Occipital lobe (tissue), 2 donors: Measurements from ENCODE around the gene PARVB. TPM values are rescaled to one million over a fixed set of nuclear protein-coding genes. Genes with fewer than 3 reads are reported as not detected.

Experiments used
- DNase-seq: peaks from one replicate; lab custom pipeline; 2025; lab: John Stamatoyannopoulos, UW
- total RNA-seq: library from RNA; depleted of rRNA; stranded (reverse); fragments of >200 nt; gene quantifications from one replicate; pipeline ENCODE4 v1.2.3, GENCODE V29; 2014

The PARVB gene
- total RNA-seq, 1 donor from 2014 or later = 5.1 TPM

DNA sequence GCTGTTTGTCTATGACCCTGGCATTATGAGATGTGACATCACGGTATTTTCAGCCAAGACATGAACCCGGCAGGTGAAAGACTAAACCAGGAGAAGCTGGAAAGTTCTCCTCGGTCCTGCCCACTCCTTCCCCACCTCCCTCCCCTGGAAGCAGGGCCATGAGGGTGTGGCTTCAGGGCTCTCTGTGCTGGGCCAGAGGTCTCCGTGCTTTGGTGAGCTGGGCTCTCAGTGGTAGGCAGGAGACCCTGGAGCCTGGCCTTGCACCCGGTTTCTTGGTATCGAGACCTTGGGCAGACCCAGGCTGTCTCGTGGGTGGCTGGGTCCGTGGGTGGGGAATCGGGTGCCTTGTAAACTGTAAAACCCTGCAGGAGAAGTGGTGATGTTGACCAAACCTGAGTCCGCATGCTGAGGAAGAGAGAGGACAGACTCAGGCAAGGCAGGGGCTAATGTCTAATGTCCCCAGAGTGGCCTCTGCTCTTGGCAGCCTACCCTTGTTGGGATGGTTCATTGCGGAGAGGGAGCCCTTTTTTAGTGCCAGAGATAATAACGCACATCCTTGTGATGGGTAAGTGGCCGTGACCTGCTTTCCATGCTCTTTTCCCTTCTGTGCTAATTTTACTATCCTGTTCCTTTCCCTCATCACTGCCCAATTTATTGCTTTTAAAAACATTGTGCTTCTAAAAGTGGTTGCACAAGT, 108.0 kb downstream of the PARVB start:
- DNase-seq = no peak

DNA sequence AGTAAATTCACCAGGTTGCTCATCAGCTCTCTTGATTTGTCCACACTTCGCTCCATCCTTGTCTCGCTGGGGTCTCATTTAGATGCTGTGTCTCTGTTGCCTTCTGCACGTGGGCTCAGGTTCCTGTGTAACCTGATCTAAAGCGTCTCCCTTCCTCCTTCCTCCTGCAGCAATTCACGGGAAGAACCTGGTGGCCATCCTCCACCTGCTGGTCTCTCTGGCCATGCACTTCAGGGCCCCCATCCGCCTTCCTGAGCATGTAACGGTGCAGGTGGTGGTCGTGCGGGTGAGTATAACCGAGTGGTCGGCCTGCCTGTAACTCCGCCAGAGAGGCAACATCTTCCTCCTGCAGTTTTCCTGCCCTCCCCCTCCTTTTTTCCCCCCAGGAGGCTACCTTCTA, 108.6 kb downstream of the PARVB start:
- DNase-seq = no peak

DNA sequence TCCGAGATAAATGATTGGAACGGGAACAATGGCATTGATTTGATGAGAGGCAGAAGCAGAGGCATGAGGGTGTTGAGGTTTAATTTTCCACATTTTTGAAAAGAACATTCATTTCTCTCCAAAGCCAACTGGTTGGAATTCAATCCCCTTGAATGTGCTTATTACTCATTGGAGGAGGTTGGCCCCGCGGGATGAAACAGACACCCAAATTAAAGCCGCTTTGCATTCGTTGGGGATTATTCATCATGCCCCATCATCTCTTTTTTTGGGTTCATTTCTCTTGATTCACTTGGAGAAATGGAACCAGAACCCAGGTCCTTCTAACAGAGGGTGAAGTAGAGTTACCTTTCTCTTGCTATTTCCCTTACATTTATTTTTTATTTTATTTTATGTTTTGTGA, 109.1 kb downstream of the PARVB start:
- DNase-seq = no peak

DNA sequence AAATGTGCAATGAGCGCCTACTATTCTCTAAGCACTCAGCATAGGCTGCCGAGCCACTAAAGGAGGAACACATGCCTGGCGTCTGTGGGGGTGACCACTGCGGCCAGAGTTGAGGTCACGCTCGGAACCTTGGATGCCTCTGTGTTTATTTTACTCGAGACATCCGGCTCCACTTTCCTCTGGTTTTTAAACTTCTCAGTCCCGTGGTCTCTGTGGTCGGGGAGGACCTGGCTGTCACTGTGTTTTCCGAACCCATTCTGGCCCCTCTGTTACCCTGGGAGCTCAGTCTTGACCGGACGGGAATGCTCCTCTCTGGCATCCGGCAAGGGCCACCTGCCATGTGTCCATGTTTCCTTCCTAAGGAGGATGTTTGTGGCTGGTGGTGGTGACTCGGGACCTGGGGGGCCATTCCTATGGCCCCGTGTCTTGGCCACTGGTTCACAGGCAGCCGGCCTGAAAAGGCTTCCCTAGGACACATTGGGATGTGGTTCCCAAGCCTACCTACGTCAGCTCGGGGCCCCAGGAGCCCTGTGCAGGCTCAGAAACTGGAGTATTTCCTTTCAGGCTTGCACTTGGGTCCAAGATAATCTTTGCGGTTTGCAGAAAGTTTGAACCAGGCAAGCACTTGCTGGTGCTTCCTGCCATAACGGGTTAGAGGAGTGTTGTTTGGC, 109.9 kb downstream of the PARVB start:
- DNase-seq = no peak

DNA sequence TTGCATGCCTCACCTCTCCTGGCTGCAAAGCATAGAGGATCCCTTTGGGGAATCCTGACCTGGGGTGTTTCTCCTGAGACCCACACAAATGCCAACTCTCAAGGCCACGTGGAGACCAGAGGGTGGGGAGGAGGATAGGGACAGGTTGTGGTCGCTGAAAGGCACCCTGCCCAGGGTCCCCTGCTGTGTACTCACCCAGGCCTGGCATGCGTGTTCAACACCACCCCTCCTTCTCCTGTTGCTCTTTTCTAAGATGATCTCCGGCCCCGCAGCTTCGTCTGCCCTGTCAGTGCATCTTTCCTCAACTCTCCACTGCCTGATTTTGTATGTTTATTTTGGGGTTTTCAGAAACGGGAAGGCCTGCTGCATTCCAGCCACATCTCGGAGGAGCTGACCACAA, 112.0 kb downstream of the PARVB start:
- DNase-seq = no peak

DNA sequence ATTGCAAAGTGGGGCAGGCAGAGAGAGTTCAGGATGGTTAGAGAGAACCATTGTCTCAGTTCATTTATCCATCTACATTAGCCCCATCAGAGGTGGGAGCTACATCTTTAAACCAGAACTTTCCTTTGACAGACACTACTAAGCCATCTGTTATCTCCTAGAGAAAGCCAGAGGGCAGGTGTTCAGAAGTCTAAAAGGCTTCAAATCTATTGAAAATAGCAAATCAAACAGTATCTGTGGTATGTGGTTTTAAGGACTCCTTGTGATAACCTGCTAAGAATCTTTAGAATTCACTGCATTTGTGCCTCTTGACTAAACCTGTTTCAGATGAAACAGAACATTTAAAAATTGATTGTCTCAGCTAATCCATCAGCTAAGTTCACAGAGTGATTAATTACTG, 112.7 kb downstream of the PARVB start:
- DNase-seq = no peak

DNA sequence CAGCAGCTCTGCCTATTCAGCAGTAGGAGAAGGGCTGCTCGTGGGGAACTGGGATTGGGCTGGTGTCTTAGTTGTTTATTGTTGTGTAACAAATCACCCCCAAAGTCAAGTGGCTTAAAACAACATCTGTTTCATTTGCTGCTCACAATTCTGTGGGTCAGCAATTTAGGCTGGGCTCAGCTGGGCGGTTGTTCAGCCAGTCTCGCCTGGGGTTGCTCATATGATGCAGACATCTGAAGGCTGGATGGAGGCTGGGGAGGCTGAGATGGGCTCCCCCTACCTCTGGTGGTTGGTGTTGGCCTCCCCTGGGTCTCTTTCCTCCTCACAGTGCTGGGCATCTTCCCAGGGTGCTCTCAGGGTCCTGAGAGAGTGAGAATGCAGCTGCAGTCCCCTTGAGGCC, 113.3 kb downstream of the PARVB start:
- DNase-seq = no peak

DNA sequence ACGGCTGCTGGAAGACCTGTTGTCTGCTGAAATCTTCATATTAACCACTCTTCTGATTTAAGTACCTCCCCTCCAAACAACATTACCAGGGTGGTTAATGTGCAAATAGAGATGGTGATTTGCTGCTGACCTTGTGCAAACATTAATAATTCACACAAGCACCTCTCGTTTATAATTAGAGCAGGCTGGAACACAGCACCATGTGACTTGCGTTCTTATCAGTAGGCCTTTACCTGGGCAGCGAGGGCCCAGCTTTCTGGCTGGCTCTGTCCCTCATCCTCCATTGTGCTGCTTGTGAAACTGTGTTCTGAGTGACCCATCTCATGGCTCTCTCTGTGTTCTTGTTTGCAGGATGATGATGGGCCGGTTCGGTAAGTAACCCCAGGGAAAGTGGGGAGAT, 115.7 kb downstream of the PARVB start:
- no peak for DNase-seq

DNA sequence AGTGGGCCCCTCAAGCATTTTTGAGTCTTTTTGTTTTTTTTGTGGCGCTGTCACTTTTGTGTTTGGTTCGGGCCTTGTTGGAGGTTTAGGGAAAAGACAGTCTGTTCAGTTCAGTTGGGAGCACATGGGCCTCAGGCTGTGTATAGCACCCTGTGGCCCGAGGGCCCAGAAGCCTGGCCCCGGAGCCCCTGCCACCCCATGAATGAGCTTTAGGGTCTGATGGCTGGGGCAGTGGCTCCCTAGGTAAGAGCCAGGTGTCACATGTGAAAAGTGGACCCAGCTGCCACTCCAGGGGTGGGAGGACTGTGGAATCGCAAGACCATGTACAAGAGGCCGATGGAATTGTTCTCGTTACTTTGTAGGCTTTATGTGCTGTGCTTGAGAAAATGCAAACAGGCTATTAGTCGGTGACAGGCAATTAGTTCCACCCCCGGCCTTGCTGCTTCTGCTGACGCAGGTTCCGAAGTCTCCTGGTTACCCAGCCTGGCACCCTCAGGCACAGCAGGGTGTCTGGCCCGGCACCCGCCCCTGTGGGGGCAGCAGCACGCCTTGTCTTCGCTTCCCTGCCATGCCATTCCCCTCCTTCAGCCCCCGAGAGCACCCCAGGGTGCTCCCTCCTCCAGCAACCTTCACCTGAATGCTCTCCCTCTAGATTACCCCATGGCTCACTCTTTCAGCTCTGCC, 118.5 kb downstream of the PARVB start:
- no peak for DNase-seq

DNA sequence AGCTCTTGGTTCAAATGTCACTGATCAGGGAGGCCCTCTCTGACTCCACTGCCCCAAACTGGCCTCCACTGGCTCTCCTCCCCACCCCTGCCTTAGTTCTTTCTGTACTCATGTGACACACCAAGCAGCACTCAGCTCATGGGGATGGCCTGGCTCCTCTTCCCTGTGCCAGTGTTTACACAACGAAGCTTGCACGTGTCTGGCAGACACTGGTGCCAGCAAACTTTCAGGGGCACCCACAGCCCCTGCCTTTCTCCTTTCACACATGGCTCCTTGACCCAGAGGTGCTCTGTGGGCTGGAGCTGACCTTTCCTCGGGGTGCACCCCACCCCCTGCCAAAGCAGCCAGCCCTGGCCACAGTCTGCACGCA, 119.0 kb downstream of the PARVB start:
- DNase-seq = no peak

DNA sequence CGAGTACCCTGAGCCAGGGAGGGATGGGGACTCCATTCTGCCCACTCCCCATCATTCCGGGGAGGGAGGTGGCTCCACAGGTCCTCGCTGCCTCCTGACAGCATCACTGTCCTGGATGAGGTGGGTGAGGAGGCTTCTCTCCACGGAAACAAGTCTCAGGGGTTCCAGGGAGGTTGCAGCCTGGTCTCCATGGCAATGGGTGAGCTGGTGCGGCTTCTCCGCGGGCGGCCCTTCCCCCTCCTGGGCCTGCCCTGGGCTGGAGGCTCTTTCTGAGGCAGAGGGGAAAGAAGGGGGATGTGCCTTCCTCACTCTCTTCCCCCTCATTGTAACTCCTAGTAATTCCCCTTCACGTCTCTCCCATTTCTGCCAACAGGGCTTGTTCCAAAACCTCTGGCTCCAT, 119.5 kb downstream of the PARVB start:
- DNase-seq = no peak

DNA sequence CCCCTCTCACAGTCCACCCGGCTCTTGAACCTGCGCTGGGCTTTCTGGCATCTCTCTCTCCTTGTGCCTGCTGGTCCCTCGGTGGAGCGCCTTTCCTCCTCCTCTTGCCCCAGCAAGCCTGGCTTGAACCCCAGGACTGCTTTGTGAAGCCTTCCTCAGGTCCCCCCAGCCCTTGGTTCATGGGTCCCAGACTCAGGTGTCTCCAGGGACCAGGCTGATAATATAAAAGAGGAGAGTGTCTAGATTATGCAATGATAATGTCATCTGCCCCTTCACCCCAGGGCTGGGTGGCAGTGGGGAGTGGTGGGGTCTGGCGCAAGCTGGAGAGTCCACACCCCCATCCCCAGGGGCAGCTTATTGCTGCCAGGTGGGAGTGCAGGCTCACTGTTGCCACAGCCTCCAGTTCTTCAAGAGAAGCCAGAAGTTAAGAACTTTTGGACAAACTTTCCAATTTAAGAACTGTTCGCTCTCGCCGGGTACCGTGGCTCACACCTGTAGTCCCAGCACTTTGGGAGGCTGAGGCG, 120.0 kb downstream of the PARVB start:
- no peak for DNase-seq

DNA sequence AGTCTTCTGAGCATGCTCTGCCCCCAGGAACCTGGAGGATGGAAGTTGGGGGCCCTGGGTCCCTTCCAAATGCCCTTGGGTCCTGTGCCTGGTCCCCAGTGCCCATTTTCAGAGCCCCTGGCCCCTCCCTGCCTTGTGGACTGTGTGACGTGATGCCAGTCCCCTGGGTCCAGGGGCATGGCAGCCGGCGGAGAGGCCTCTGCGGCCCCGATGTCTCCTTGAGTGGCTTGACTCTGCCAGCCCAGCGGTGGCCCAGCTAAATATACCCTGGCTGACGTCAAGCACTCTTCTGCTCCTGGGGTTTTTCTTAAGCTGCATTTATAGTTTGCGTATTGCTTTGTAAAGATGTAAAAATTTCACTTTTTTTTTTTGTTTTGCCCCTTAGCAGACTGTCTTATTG, 121.4 kb downstream of the PARVB start:
- no peak for DNase-seq

DNA sequence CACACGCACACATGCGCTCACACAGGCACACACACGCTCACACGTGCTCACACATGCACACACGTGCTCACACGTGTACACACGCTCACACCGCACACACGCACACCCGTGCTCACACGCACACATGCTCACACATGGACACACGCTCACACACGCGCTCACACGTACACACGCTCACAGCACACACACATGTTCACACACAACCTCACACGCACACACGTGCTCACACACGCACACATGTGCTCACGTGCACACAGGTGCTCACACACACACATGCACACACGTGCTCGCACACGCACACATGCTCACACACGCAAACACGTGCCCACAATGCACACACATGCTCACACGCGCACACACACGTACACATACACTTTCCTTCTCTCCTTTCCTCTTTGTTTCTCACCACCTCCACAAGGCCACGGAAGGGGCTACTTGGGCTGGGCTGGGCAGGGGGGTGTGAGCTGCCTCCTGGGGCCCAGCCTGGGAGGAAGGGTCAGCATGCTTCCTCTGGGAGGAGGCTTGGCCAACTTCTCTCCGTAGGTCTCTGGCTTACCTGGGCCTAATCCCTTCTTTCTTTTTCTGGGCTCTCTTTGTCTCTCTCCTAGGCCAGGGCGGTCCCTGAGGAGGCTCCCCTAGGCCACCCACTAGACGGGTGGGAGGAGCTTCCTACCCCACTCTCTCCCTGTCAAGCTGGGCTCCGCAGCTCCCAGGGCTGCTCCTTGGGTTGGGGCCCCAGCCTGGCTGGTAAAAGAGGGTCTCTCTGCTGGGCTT, 122.2 kb downstream of the PARVB start:
- no peak for DNase-seq

DNA sequence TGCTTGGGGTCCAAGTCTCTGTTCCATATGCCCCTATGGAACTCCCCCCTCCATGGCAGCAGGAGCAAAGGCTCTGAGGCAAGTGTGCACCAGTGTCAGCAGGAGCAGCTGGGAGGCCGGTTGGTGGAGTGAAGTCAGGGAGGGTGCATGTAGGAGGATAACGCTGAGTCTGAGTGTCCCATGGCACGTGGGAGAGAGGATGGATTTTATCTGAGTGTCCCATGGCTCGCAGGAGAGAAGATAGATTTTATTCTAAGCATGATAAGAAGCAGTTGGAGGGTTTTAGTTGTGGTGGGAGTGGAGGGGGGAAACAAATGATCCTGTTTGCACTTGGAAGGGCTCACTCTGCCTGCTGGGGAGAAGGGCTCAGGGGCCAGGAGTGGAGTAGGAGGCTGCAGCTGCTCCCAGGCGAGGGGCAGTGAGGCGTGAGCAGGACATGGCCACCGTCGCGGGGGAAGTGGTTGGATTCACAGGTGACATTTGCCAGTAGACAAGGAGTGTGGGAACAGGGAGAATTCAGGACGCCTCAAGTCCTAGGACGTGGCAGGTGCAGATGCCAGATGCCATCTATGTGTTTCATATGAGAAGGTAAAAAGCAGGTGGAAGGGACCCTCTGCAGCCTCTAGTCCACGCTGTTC, 123.0 kb downstream of the PARVB start:
- no peak for DNase-seq

DNA sequence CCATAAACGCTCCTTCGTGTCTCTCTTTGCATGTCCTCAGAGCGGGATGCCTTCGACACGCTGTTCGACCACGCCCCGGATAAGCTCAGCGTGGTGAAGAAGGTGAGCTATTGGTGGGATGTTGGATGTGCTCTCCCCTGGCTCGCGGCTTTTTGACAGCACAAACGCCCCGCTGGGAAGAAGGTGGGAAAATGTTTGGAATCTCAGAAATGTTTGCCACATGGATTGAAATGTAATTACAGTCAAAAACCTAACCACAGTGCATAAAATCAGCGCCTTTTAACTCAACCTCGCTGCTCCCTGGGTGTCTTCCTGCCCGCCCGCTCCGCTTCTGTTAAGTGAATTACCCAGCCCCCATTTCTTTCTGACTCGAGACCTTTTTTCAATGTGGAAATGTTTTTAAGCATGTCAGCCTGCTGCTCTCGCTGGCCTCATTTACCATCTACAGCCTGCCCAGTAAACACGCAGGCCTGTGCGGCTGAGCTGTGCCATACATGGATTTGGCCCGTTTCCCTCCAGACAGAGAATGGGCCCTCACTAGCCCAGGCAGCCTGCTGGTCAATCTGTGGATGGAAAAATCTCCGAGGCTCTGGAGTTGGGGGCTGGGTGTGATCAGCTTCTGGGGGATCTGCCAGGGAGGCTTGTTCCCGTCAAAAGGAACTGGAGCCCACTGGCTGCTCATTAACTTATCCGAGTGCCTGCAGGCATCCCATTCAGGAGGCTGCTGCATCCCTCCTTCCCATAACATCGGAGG, 123.9 kb downstream of the PARVB start:
- no peak for DNase-seq

DNA sequence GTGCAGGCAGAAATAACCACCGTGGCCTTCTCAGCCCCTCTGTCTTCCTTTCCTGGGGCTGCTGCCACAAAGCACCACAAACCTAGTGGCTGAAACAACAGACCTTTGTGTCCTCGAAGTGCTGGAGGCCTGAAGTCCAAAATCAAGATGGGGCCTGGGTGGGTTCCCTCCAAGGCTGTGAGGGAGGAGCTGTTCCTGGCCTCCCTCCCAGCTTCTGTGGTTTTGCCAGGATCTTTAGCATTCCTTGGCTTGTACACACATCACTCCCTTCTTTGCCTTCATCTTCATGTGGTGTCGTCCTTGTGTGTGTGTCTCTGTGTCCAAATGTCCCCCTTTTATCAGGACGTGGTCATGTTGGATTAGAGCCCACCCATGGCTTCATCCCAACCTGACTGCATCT, 127.6 kb downstream of the PARVB start:
- DNase-seq = no peak

DNA sequence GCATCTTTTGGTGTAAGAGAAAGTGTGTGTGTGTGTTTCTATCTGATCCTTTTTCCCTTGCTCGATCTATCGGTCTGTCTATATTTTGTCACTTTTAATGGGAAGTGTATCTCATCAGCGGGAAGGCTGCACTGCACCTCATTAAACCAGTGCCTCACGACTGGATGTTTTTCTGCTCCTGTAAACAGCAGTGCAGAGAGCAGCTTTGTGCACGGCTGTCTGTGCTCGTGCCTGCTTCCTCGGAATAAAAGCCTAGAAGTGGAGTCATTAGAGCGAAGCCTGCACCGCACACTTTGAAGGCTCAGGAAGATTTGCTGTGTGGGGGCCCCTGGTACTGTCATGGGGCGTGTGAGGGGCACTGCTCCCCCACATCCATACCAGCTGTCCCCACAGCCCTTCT, 129.6 kb downstream of the PARVB start:
- DNase-seq = no peak

DNA sequence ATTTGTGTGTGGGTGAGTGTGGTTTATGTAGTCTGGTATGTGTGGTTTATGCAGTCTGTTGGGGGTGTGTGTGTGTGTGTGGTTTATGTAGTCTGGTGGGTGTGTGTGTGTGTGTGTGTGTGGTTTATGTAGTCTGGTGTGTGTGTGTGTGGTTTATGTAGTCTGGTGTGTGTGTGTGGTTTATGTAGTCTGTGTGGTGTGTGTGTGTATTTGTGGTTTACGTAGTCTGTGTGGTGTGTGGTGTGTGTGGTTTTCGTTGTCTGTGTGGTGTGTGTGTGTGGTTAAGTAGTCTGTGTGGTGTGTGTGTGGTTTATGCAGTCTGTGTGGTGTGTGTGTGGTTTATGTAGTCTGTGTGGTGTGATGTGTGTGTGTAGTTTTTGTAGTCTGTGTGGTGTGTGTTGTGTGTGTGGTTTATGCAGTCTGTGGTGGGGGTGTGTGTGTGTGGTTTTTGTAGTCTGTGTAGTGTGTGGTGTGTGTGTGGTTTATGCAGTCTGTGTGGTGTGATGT, 130.4 kb downstream of the PARVB start:
- no peak for DNase-seq

DNA sequence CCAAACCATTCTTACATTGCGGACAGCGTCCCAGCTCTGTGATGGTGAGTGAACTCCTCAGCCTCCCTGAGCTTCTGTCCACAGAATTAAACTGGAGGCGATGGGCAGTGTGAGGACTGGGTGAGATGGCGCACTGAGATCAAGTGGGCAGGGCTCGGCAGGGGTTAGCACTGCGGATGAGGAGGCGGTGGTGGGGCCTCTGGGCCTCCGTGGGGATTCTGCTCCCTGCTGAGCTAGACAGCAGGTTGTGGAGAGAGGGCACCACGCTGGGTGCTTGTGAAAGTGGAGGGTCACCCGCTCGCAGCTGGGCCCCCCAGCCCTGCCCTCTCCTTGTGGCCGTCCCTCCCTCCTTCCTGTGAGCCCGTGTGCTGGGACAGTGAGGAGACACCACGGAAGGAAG, 131.0 kb downstream of the PARVB start:
- no peak for DNase-seq
